Effector memory CD8-positive, alpha-beta T cell (primary cell): ENCODE data around the gene GINS1.

Experiments used
- ATAC-seq: fragments of 150-1000 bp; cut with Tn5 transposase; replicated peaks from 2 replicates; pipeline ENCODE4 v1.10.0; 2021; ENCODE audit warnings: mild to moderate bottlenecking, moderate library complexity
- DNase-seq, 3 experiments: peaks; one replicate each; pipeline ENCODE4 v3.0.0; 2021
- H3K27ac Mint-ChIP-seq, 2 donors: one replicate each; pipeline ENCODE4 v1.8.0; 2022; ENCODE audit warnings: mild to moderate bottlenecking in 2 of 2, mixed read lengths in 2 of 2, moderate library complexity in 2 of 2
- H3K27me3 Mint-ChIP-seq, 2 donors: one replicate each; pipeline ENCODE4 v1.8.0; 2022; ENCODE audit warnings: mixed read lengths in 2 of 2
- H3K36me3 Mint-ChIP-seq: one replicate; pipeline ENCODE4 v1.8.0; 2022; ENCODE audit warnings: mild to moderate bottlenecking, moderate library complexity, mixed read lengths; ENCODE audit not compliant: insufficient read depth
- H3K4me1 Mint-ChIP-seq, 2 donors: one replicate each; pipeline ENCODE4 v1.8.0; 2022; ENCODE audit warnings: low read depth in 2 of 2, mixed read lengths in 2 of 2
- H3K4me3 Mint-ChIP-seq, 2 donors: one replicate each; pipeline ENCODE4 v1.8.0; 2022; ENCODE audit warnings: mild to moderate bottlenecking in 2 of 2, mixed read lengths in 2 of 2, moderate library complexity in 2 of 2
- H3K9me3 Mint-ChIP-seq, 2 donors: one replicate each; pipeline ENCODE4 v1.8.0; 2022; ENCODE audit warnings: mixed read lengths in 2 of 2

The GINS1 gene

DNA sequence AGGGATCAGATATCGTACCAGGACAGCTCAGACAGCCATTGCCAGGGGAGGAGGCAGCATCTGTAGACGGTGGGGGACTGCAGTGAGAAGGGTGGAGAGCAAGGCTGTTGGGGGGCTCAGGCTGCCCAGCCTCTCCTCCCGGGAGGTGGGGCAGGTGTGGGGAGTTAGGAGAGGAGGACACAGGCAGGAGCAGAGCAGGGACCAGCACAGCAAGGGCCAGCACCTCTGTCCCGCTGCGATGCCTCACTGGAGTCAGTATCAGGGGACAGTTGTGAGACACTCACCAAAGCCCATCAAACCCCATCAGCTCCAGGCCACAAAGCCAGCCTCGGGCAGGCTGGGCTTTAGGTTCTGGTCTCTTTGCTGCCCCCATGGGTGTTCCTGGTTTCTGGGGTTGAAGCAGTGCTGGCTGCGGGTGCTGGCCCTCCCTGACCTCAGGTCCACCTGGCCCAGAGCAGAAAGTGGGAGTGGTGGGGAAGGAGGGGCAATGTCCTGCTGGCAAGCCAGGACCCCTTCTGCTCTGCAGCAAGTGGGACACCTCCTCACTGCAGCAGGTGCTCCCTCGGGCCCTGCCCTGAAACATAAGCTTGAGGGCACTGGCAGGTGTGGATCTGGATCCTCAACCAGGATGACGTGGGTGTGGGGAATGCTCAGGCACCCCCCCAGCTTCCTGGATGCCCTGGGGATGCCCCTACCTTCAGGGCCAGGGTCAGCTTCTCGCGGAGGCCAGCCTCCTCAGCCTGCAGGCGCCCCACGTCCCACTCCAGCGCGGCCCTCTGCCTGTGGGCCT is 83.4 kb downstream of the GINS1 start:
- Mint-ChIP-seq H3K27ac (peak overlapping the region in 1 of 2 donors; percentile 33), H3K4me1 (peaks cover 5% of the 10 kb centered on the region in 2 donors), H3K27me3 (no peaks in the 10 kb centered on the region), H3K4me3 (no peak overlapping the region), H3K36me3 (no peaks in the 10 kb centered on the region), H3K9me3 (no peaks in the 10 kb centered on the region)
- ATAC-seq (no peak), DNase-seq (no peak)

DNA sequence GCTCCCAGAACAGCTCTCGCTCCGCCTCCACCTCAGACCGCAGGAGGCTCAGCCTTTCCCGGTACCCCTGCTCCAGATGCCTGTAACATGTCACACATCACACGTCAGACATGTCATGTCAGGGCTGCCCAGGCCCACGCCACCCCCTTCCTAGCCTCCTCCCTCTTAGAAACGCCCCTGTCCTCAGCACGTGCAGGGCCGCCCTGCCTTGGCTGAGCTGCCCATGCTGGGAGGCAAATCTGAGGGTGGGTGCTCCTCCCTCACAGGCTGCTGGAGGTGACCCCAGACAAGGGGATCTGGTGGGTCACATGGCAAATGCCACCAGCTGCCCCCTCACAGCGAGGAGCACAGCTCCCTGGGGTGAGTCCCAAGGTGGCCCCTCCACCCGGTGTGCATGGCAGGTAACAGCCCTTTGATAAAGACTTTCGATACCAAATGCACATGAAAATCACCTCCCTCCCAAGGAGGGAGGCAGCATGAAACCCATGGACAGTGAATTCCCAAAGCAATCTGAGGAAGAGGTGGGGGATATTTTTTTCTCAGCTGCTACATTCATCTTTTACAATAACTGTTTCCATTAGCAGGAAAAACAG is 84.1 kb downstream of the GINS1 start:
- no peaks in the 10 kb centered on the region for H3K36me3 Mint-ChIP-seq
- DNase-seq (no peak), ATAC-seq (no peak)
- H3K4me3 Mint-ChIP-seq: no peak overlapping the region
- no peak overlapping the region for H3K27ac Mint-ChIP-seq
- no peaks in the 10 kb centered on the region for H3K27me3 Mint-ChIP-seq
- H3K9me3 Mint-ChIP-seq: no peaks in the 10 kb centered on the region
- peaks cover under 1% of the 10 kb centered on the region in 2 donors for H3K4me1 Mint-ChIP-seq

DNA sequence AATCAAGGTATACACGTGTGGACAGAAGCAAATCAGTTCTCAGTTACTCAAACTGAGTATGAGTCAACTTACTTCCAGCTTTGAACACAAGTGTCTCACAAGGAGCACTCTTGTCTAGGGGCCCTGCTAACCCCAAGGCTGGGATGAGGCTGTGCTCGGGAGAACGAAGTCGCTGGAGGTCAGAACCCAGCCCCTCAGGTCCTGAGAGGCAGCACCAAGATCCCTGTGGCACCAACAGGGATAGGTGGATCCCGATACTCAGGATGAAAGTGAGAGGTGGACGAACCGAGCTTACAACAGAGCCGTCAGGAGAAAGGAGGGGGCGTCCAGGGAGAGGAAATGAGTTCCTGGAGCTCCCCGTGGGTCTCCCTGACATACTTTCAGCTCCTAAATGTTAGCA is 85.7 kb downstream of the GINS1 start:
- no peak for ATAC-seq
- no peaks in the 10 kb centered on the region for H3K27me3 Mint-ChIP-seq
- no peak overlapping the region for H3K27ac Mint-ChIP-seq
- no peaks in the 10 kb centered on the region for H3K36me3 Mint-ChIP-seq
- H3K4me1 Mint-ChIP-seq: no peaks in the 10 kb centered on the region
- no peaks in the 10 kb centered on the region for H3K9me3 Mint-ChIP-seq
- DNase-seq: no peak
- H3K4me3 Mint-ChIP-seq: no peak overlapping the region

DNA sequence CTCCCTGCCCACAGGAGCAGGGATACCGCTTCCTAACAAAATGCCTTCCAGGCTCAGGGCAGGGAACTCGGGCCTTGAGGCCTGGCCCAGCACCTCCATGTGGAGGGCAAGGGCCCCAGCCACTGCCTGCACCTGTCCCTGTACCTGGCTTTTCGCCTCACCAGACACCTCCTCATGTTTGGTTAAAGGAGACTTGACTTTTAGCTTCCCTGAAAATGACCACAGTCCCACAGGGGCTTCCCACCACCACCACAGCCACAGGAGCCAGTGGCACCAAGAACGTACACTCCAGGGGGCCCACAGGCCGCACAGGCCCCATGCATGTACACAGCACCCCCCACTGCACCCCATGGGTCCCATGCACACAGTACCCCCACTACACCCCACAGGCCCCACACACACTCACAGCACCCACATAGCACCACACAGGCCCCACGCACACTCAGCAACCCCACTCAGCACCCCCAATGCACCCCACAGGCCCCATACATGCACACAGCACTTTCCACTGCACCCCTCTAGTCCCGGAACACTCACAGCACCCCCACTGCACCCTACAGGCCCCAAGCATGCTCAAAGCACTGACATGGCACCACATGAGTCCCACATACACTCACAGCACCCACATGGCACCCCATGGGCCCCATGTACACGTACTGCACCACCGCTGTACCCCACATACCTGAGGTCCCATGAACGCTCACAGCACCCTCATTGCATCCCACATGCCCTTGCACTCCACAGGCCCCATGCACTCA is 86.5 kb downstream of the GINS1 start:
- ATAC-seq (no peak), DNase-seq (no peak)
- Mint-ChIP-seq H3K9me3 (no peaks in the 10 kb centered on the region), H3K4me1 (no peaks in the 10 kb centered on the region), H3K27me3 (no peaks in the 10 kb centered on the region), H3K36me3 (no peaks in the 10 kb centered on the region), H3K27ac (no peak overlapping the region), H3K4me3 (no peak overlapping the region)

DNA sequence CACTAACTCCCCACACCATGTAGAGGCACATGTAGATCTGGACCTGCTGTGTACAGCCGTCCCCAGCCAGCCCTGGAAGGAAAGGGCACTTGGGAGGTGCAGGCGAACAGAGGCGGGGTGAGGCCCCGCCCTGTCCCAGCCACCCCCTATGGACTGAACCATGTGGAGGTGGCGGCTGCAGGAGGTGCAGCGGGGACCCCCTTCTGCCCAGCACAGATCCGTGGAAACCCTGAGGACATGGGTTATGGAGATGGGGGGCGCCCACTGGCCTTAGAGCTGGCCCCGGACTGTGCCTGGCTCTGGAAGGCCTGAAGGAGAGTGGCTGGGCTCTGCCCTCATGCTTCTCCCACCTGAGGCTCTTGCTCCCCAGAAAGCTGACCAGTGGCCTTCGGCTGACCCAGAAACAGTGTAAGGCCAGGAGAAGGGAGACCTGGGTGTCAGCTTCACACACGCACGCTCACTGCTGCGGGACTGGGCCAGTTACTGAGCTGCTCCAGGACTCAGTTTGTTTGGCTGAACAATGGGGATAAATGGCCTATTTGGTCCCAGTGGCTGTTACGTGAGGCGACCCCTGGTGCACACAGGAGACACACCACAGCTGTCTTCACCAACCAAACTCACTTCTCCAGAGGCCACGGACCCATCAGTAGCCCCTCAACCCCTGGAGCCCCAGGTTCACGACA is 87.2 kb downstream of the GINS1 start:
- DNase-seq: no peak
- Mint-ChIP-seq H3K4me3 (no peak overlapping the region), H3K27ac (no peak overlapping the region), H3K27me3 (no peaks in the 10 kb centered on the region), H3K9me3 (no peaks in the 10 kb centered on the region), H3K36me3 (no peaks in the 10 kb centered on the region), H3K4me1 (no peaks in the 10 kb centered on the region)
- no peak for ATAC-seq

DNA sequence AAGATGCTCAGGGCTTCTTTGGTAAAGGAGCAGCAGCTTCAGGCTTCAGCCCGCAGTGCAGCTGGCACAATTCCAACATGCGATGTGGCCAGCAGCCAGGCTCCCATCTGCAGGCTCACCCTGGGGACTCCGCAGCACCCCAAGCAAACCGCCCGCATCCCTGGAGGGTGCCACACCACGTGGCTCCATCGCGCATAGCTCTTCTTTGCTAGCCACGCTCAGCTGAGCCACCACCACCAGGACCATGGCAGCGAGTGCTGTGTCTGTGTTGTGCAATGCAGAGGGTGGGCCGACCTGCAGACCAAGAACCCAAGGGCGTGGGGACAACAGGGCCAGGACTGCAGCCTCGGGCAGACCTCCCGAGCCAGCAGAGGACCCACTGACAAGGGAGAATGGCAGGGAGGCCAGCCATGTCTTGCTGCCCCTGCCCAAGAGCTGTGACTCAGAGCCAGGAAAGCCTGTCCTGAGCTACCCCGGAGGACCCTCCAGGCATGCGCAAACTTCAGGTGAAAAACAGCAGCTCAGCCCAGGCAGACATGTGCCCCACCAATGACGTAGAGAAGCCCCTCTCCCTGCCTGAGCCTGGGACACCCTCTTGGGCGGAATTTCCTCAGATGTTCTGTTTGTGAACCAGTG is 87.8 kb downstream of the GINS1 start:
- H3K4me1 Mint-ChIP-seq: no peaks in the 10 kb centered on the region
- DNase-seq (no peak), ATAC-seq (no peak)
- no peaks in the 10 kb centered on the region for H3K27me3 Mint-ChIP-seq
- no peak overlapping the region for H3K4me3 Mint-ChIP-seq
- H3K27ac Mint-ChIP-seq: no peak overlapping the region
- no peaks in the 10 kb centered on the region for H3K36me3 Mint-ChIP-seq
- H3K9me3 Mint-ChIP-seq: no peaks in the 10 kb centered on the region

DNA sequence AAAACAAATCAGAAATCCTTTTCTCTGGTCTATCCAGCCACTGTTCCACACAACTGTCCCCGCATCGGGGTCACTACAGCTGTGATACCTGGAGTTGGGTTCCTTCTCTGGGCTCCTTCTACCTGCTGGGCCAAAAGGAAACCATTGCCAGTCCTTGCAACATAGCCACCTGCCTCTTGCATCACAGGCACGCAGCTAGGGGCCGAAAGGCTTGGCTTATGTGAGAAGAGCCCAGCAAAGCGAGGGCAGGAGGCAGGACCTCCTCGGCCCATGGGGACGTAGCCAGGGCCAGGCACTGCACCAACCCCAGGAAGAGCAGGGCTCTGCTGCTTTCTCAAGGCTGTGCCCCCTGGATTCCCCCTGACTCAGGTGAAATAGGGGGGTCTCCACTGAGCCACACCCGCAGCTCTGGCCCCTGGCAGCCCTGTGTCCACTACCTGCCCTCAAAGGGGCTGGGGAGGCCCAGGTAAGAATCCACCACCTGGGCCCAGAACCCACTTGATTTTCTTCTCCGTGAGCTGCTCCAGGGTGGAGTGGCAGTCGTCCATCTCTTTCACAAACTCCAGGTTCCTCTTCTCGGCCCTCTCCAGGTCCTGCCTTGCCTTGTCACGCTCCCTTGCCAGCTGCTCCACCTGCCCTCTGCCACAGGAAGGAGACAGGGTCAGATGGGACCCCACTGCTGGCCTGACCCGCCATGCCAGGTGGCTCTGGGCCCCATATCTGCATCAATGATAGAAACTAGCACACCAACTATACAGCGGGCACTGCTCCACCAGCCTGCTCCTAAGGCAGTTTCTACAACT is 88.9 kb downstream of the GINS1 start:
- DNase-seq (no peak), ATAC-seq (no peak)
- H3K4me1 Mint-ChIP-seq: no peaks in the 10 kb centered on the region
- no peak overlapping the region for H3K27ac Mint-ChIP-seq
- no peaks in the 10 kb centered on the region for H3K27me3 Mint-ChIP-seq
- H3K36me3 Mint-ChIP-seq: no peaks in the 10 kb centered on the region
- no peak overlapping the region for H3K4me3 Mint-ChIP-seq
- no peaks in the 10 kb centered on the region for H3K9me3 Mint-ChIP-seq

DNA sequence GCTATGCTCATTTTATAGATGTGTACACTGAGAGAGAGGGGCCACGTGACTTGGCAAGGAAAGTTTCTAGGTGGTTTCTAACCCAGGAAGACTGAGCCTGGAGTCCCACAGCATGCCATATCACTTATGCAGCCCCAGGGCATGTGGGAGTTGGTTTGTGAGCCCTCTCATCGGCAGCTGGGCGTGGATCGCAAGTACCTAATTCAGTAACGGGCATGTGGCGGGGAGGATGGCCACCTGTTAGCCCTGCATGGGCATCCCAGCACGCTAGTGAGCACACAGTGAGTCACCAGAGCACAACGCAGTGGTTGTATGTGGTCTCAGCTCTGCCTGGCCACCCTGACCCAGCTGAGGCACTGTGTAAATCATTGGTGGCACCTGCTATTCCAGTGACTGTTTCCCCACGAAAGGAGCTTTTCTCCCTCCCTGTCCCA is 89.5 kb downstream of the GINS1 start:
- H3K36me3 Mint-ChIP-seq: no peaks in the 10 kb centered on the region
- no peak overlapping the region for H3K4me3 Mint-ChIP-seq
- no peak for DNase-seq
- H3K9me3 Mint-ChIP-seq: no peaks in the 10 kb centered on the region
- no peaks in the 10 kb centered on the region for H3K4me1 Mint-ChIP-seq
- H3K27ac Mint-ChIP-seq: no peak overlapping the region
- H3K27me3 Mint-ChIP-seq: no peaks in the 10 kb centered on the region
- no peak for ATAC-seq

DNA sequence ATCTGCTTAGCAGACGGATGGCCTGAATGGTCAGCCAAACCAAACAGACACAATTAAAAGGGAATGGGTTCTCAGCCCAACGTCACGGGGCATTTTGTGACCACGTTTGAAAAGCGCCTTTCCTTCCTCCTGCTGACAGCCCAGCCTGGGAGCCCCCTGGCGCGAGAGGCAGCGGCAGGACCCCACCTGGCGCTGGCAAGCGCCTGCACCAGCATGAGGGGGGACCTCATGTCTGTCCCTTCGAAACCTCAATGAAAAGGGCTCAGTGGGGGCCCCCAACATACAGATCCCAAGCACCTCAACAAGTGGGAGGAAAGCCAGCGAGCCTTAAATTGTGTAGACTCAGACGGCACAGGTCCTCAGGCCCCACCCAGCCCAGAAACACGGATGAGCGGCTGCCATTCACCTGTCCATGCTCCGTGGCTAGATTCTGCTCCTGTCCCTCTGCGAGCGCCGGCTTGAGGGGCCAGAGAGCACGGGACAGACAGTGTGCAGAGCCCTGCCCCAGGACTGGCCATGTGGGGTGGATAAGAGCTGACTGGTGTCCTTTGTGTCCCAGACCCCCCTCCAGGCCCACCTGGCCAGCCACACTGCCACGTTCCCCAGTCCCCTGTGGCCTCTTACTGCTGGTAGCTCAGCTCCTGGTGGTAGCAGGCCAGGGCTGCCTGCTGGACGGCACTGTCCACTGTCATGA is 90.3 kb downstream of the GINS1 start:
- no peaks in the 10 kb centered on the region for H3K27me3 Mint-ChIP-seq
- no peak overlapping the region for H3K4me3 Mint-ChIP-seq
- H3K36me3 Mint-ChIP-seq: no peaks in the 10 kb centered on the region
- H3K9me3 Mint-ChIP-seq: no peaks in the 10 kb centered on the region
- no peaks in the 10 kb centered on the region for H3K4me1 Mint-ChIP-seq
- no peak for DNase-seq
- no peak overlapping the region for H3K27ac Mint-ChIP-seq
- no peak for ATAC-seq
